GM12875 (cell line): Measurements from ENCODE around the gene MCRS1.
"Not testable (repeated sequence)": the region's sequence is repeated elsewhere in the genome, so short reads cannot be mapped to it uniquely, and the experiment has no call there.

Experiments
- H3K4me3 ChIP-seq: one replicate; pipeline ENCODE4 v1.5.1; 2011; ENCODE audit warnings: low read depth, low read length, control low read depth
- TF ChIP-seq, protein P1 (sequence below): IDR thresholded peaks from 2 replicates; pipeline ENCODE4 v1.5.1; 2011; ENCODE audit warnings: low read depth, mild to moderate bottlenecking, control low read depth, inconsistent platforms, low read length, moderate library complexity, borderline replicate concordance; ENCODE audit not compliant: insufficient read depth

MCRS1 gene

DNA sequence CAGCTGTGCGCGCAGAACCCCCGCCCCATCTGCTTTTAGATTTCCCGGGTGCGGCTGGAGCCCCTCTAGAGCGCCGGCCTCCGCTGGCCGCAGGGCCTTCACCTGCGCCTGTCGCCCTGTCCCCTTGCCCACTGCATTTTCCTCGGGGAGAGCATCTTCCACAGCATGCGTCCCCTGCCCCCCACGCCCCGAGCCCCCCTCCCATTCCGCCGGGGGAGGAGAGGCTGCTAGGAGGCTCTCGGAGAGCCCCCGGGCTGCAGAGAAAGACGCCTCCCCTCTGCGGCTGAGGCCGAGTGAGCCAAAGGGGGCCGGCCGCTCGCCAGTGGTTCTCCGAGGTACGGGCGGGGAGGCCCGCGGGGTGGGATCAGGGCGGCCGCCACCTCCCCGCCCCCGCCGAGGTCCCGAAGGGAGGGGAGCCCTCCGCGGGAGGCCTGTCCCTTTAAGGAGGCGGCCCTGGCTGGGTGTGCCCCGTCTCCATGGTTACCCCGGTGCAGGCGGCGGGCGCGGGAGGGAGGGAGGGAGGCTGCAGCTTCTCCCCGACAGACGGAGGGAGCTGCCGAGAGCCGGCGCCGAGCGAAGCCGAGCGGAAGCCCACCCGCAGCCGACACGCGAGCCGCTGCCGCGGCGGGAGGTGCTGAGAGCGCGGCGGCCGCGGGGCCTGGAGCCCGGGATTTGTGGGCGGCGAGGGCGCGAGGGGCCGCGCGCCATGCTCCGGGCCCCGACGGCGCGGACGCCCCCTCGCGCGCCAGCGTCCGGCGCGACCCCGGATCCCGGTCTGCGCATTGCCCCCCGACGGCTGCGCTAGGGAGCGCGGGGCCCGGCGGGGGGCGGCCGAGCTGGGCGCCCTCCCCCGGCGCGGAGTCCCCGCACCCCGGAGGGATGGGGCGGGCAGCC, 29.2 kb downstream of the MCRS1 start, which contains the start of gene KCNH3:
Gene KCNH3 (plus strand): TSS at position 521 of the 894 bp plus-strand sequence. CDS start 387 bp downstream, outside the sequence.
- H3K4me3 ChIP-seq: peak within 1 kb of the TSS; percentile 42
- TF ChIP-seq, protein P1, sequence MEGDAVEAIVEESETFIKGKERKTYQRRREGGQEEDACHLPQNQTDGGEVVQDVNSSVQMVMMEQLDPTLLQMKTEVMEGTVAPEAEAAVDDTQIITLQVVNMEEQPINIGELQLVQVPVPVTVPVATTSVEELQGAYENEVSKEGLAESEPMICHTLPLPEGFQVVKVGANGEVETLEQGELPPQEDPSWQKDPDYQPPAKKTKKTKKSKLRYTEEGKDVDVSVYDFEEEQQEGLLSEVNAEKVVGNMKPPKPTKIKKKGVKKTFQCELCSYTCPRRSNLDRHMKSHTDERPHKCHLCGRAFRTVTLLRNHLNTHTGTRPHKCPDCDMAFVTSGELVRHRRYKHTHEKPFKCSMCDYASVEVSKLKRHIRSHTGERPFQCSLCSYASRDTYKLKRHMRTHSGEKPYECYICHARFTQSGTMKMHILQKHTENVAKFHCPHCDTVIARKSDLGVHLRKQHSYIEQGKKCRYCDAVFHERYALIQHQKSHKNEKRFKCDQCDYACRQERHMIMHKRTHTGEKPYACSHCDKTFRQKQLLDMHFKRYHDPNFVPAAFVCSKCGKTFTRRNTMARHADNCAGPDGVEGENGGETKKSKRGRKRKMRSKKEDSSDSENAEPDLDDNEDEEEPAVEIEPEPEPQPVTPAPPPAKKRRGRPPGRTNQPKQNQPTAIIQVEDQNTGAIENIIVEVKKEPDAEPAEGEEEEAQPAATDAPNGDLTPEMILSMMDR: no peak

DNA sequence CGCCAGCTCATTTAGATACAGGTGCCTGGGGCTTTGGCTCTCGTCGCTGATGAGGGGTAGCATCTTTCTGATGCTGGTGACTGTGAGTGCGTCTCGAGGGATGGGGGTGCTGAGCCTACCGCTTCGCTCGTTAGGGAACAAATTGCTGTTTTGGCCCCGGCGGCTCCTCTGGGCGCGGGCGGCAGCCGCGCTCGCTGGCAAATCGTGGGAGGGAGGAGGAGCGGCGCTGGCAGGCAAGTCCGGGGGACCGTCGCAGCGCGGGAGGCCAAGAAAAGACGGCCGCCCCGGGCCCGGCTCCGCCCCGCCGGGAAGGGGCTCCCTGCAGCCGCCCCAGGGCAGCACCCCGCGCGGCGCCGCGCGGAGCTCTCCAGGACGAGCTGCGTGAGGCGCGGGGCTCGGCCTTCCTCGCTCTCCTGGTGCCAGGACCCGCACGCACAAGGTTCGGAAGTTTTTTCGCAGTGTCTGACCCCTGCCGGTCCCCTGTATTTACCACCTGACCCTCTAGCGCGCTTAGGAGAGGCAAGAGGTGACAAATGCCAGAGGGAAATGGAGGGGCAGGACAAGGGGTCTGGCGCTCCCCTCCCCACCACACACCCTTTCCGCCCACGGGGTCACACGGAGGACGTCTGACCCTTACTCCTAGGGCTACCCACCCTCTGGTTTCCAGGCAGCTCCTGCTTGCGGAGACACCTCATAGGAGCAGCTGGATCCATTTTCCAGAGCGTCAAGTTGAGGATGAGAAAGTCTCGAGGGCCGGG, 30.0 kb downstream of the MCRS1 start:
- TF ChIP-seq, protein P1: 0 out of 2 replicates have a peak, but pooled peaks have one; percentile 1
- H3K4me3 ChIP-seq: peak overlapping the region; percentile 31

DNA sequence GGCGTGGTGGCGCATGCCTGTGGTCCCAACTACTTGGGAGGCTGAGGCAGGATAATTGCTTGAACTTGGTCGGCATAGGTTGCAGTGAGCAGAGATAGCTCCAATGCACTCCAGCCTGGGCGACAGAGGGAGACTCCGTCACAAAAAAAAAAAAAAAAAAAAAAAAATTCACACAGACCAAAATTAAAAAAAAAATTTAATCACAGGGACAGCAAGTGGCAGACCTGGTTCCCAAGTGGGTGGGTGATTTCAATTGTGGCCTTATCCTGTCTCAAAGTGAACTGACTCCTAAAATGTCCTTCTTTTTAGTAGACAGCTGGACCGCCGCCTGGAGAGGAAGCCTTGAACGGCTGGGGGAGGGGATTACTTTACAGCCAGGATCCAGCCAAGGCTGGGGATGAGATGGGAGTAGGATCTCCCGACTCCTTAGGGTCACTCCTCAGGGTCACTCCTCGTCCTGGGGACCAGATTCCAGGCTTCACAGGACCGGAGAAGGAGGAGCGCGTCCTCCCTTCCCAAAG, 30.7 kb downstream of the MCRS1 start:
- TF ChIP-seq, protein P1: no peak
- H3K4me3 ChIP-seq: no peak overlapping the region

DNA sequence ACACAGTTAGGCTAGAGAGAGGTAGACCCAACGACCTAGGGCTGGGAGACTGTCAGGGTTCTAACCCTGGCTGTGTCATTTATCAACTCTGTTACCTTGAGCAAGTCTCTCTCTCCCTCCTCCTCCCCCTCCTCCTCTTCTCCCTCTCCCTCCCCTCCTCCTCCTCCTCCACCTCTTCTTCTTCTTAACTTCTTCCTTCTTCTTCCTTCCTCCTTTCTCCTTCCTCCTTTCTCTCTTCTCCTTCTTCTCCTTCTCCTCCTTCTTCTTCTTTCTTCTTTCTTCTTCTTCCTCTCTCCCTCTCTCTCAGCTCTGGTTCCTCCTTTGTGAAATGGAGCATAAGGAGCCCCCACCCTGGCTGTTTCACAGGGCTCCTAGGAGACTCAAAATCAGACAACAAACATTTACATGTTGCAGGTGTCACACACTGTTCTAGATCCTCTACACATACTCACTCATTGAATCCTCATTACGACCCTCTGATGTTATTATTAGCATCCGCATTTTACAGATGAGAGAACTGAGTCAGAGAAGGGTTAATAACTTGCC, 31.3 kb downstream of the MCRS1 start:
- no peak overlapping the region for H3K4me3 ChIP-seq
- TF ChIP-seq, protein P1: no peak

DNA sequence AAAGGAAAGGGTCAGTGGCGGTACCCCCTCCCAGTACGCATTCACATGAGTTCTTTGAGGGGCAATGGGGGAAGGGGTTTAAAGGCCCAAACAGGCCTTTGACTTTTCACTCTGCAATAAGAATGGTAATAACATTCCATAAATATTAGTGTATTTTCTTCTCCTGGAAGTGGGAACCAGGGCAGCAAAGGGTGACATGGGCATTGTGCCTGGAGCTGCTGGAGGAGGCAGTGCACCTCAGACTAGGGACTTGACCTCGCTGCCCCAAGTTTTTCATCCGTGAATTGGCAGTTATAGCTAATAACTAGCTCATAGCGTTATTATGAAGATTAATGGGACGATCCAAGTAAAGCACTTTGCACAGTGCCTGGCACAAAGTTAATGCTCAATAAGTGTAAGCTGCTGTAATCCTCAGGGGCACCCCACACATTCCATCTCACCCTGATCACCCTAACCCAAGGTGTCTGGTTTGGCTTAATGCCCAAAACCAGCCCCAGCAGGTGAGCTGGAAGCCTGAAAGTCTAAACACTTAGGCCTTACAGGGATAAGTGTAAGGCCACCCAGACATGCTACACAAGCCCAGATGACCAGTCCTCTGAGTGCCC, 31.9 kb downstream of the MCRS1 start:
- H3K4me3 ChIP-seq: no peak overlapping the region
- TF ChIP-seq, protein P1: no peak

DNA sequence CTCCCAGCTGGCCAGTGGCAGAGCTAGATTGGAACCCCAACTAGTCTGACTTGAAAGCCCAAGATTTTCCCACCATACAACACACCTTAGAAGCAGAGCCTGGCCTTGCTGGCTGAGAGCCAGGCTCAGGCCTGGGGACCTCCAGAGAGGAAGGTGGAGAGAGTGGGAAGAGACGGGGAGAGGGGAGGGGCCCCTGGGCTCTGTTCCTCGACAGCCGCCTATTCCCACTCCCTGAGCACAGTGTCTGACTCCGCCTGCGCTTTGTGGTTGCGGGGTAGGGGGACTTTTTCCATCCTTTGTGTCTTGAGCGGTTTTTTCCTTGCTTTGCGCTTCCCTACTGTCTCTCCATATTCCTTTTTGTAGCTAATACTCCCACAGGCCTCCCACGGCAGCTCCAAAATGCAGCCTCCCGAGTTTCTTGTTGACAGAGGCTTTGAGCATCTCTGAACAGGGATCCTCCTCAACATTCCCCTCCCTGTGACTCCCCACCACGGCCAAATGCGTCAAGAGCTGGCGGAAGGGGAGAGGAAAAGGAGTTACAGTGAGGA, 33.1 kb downstream of the MCRS1 start:
- no peak overlapping the region for H3K4me3 ChIP-seq
- TF ChIP-seq, protein P1: no peak

DNA sequence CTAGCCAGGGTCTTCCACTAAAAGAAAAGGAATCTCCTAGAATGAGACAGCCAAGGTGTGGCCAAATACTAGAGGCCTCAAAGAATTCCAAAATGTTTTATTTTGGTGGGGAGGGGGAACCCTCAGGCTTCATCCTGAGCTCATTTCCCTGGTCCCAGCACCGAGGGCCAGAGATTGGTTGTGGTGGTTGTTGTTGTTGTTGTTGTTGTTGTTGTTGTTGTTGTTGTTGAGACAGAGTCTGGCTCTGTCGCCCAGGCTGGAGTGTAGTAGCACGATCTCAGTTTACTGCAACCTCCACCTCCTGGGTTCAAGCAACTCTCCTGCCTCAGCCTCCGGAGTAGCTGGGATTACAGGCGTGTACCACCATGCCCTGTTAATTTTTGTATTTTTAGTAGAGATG, 33.8 kb downstream of the MCRS1 start:
- not testable (repeated sequence) for H3K4me3 ChIP-seq
